ENCODE data around the gene UBA6.
A peak's percentile ranks its signal among the peaks of the same experiment; 100 is the strongest.

Gene UBA6

DNA sequence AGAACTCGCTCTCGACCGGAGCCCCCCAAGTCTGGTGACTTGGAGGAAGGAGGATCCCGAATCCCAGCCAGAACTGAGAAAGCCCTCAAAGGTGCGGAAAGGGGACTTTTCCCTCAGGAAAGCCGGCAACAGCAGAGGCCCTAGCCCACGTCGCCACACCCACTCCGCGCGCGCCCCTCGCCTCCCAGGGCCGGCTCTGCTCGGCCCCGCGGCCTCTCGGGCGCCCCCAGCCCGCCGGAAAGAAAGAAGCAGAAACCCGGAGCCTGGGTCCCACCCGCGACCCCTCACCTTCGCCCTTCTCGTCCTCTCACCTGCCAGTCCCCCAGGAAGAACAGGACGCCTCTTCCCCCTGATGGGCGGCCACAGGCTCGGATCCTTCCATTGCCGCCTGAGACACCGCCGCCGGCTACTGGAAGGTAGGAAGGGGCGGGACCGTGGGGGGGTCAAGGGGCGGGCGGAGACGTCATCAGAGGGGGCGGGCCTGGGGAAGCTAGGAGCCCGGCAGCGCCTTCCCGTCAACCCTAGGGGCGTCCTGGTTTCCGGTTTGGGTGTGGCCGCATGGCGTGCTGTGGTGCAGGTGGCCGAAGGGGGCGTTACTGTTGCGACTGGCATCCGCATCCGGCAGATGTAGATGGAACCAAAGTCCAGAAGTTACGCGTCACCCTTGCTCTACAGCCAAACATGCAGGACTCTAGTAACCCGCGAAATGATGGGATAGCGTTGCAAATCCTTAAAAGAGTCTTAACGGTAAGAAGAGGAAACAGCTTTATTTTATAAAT is at the start of gene UBA6:
Gene UBA6 (minus strand): TSS at position 418 of the 779 bp plus-strand sequence. CDS start 36 bp downstream, at position 382.
- peak within 1 kb of the TSS; percentile 93 for H3K4me2 ChIP-seq (ENCODE audit: low read length)
- H3K9me3 ChIP-seq (ENCODE audit: control insufficient read depth, insufficient read depth, low read length), result peaks cover 3% of the 10 kb centered on the region
- H3K27ac ChIP-seq (ENCODE audit: low read depth, low read length), result peak within 1 kb of the TSS; percentile 40
- H3K79me2 ChIP-seq (ENCODE audit: control insufficient read depth, low read length), result peaks cover 83% of the 10 kb centered on the region
- H3K4me1 ChIP-seq (ENCODE audit: control insufficient read depth, low read length), result peaks cover 39% of the 10 kb centered on the region
- peaks cover 6% of the 10 kb centered on the region for H3F3A ChIP-seq (ENCODE audit: control insufficient read depth, insufficient read depth)
- H3K4me3 ChIP-seq (ENCODE audit: low read length), result peak within 1 kb of the TSS; percentile 97
- H4K20me1 ChIP-seq (ENCODE audit: control insufficient read depth, insufficient read depth, low read depth, low read length), result no peaks in the 10 kb centered on the region; the same call in 1 of the 2 replicates
- H3K36me3 ChIP-seq (ENCODE audit: control insufficient read depth, low read length), result peaks cover 18% of the 10 kb centered on the region
- H3K27me3 ChIP-seq (ENCODE audit: control insufficient read depth, low read length), result no peaks in the 10 kb centered on the region
- TF ChIP-seq, protein P1, sequence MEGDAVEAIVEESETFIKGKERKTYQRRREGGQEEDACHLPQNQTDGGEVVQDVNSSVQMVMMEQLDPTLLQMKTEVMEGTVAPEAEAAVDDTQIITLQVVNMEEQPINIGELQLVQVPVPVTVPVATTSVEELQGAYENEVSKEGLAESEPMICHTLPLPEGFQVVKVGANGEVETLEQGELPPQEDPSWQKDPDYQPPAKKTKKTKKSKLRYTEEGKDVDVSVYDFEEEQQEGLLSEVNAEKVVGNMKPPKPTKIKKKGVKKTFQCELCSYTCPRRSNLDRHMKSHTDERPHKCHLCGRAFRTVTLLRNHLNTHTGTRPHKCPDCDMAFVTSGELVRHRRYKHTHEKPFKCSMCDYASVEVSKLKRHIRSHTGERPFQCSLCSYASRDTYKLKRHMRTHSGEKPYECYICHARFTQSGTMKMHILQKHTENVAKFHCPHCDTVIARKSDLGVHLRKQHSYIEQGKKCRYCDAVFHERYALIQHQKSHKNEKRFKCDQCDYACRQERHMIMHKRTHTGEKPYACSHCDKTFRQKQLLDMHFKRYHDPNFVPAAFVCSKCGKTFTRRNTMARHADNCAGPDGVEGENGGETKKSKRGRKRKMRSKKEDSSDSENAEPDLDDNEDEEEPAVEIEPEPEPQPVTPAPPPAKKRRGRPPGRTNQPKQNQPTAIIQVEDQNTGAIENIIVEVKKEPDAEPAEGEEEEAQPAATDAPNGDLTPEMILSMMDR (IDR thresholded peaks at IDR 0.05; ENCODE audit: low read depth, low read length, poor library complexity, severe bottlenecking), result peak; percentile 64
- no peak for TF ChIP-seq EZH2phosphoT487 (IDR thresholded peaks at IDR 0.05; ENCODE audit: borderline replicate concordance, low read length)
- H3K9me2 ChIP-seq (replicated peaks; ENCODE audit: control insufficient read depth, low read length), result no peaks in the 10 kb centered on the region

DNA sequence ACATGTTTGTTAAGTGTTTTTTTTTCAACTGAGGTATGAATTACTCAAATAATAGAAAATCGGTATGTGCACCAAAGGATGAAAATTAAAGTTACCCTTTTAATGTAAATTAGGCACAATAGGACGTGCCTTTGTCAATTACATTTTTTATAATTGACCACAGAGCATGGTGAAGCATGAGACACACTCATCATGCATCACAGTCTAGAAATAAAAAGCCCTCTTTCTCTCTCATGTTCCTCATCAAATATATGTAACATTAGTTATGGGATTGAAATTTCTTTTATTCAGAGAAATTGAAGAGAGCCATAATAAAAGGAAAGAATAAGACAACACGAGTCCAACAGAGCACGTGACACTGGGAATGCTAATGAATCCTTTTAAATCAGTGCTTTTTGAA is 49.7 kb upstream of the UBA6 start:
- no peak overlapping the region for H3K4me3 ChIP-seq (ENCODE audit: low read length)
- H3K27me3 ChIP-seq (ENCODE audit: control insufficient read depth, low read length), result no peaks in the 10 kb centered on the region
- no peak overlapping the region for H3K4me2 ChIP-seq (ENCODE audit: low read length)
- H3K9me3 ChIP-seq (ENCODE audit: control insufficient read depth, insufficient read depth, low read length), result no peaks in the 10 kb centered on the region
- no peak overlapping the region for H3K27ac ChIP-seq (ENCODE audit: low read depth, low read length)
- no peaks in the 10 kb centered on the region for H3F3A ChIP-seq (ENCODE audit: control insufficient read depth, insufficient read depth)
- no peaks in the 10 kb centered on the region for H3K36me3 ChIP-seq (ENCODE audit: control insufficient read depth, low read length)
- no peaks in the 10 kb centered on the region for H3K79me2 ChIP-seq (ENCODE audit: control insufficient read depth, low read length)
- H4K20me1 ChIP-seq (ENCODE audit: control insufficient read depth, insufficient read depth, low read depth, low read length), result no peaks in the 10 kb centered on the region
- H3K4me1 ChIP-seq (ENCODE audit: control insufficient read depth, low read length), result no peaks in the 10 kb centered on the region
- TF ChIP-seq EZH2phosphoT487 (IDR thresholded peaks at IDR 0.05; ENCODE audit: borderline replicate concordance, low read length), result no peak
- TF ChIP-seq, protein P1 (IDR thresholded peaks at IDR 0.05; ENCODE audit: low read depth, low read length, poor library complexity, severe bottlenecking), result no peak
- no peaks in the 10 kb centered on the region for H3K9me2 ChIP-seq (replicated peaks; ENCODE audit: control insufficient read depth, low read length)

DNA sequence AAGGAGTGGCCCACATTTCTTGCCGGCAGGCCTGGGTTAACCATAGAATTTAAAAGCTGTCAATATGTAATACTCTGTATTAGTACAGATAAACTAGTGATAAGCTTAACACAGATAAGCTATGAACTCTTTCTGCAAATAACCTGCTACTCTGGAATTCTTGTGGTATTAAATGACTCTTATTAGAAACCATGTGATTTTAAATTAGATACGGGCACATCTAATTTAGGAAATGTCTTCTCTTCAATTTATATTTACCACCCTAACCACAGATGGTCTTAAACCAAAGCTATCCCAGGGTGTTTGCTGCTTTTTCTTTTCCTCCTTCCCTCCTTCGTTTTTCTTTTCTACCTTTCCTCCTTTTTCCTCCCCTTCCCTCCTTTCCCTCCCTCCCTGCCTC is 48.3 kb upstream of the UBA6 start:
- H3F3A ChIP-seq (ENCODE audit: control insufficient read depth, insufficient read depth), result no peaks in the 10 kb centered on the region
- no peaks in the 10 kb centered on the region for H3K9me2 ChIP-seq (replicated peaks; ENCODE audit: control insufficient read depth, low read length)
- H3K79me2 ChIP-seq (ENCODE audit: control insufficient read depth, low read length), result no peaks in the 10 kb centered on the region
- no peak for TF ChIP-seq EZH2phosphoT487 (IDR thresholded peaks at IDR 0.05; ENCODE audit: borderline replicate concordance, low read length)
- TF ChIP-seq, protein P1 (IDR thresholded peaks at IDR 0.05; ENCODE audit: low read depth, low read length, poor library complexity, severe bottlenecking), result no peak
- no peak overlapping the region for H3K4me2 ChIP-seq (ENCODE audit: low read length)
- H3K27me3 ChIP-seq (ENCODE audit: control insufficient read depth, low read length), result no peaks in the 10 kb centered on the region
- no peaks in the 10 kb centered on the region for H3K4me1 ChIP-seq (ENCODE audit: control insufficient read depth, low read length)
- no peaks in the 10 kb centered on the region for H3K36me3 ChIP-seq (ENCODE audit: control insufficient read depth, low read length)
- H4K20me1 ChIP-seq (ENCODE audit: control insufficient read depth, insufficient read depth, low read depth, low read length), result no peaks in the 10 kb centered on the region
- H3K27ac ChIP-seq (ENCODE audit: low read depth, low read length), result no peak overlapping the region
- no peak overlapping the region for H3K4me3 ChIP-seq (ENCODE audit: low read length)
- no peaks in the 10 kb centered on the region for H3K9me3 ChIP-seq (ENCODE audit: control insufficient read depth, insufficient read depth, low read length)

All from DOHH2 (cell line).